ENCODE data around the gene CD34.

GRCh38 chr1:207845109-207845508 is 65.8 kb downstream of the CD34 start:
- TF ChIP-seq EZH2 (IDR thresholded peaks at IDR 0.05; ENCODE audit: insufficient read depth, poor library complexity, severe bottlenecking) (no peak), EZH2phosphoT487 (IDR thresholded peaks at IDR 0.05; ENCODE audit: insufficient read depth, low read depth) (no peak)
